Measurements from ENCODE around the gene CBLIF. TPM values are rescaled to one million over a fixed set of nuclear protein-coding genes. Genes with fewer than 3 reads are reported as not detected.

Gene CBLIF
- total RNA-seq, 3 donors from 2014 or later: not detected

DNA sequence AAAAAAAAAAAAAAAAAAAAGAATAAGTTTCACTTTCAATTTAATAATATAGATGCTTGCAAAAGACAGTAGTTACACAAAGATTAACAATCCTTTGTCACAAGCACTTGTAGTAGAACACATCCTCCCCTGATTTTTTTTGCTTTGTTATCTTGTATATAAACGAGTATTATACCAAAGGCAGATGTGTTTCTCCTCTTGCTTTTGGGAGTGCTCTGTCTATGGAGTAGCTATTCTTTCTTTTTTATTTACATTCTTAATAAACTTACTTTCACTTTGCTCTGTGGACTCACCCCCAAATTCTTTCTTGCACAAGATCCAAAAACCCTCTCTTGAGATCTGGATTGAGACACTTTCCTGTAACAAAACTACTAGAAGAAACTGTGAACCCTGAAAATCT is 31.3 kb downstream of the CBLIF start:
- H3K4me1 ChIP-seq: no peaks in the 10 kb centered on the region
- intact Hi-C loops (cut with DNase I; ENCODE audit: low total_unique reads): no loop called here
- H3K27me3 ChIP-seq: no peaks in the 10 kb centered on the region
- no peaks in the 10 kb centered on the region for H3K36me3 ChIP-seq
- no peak for TF ChIP-seq POLR2A (IDR thresholded peaks at IDR 0.05)
- no peak for TF ChIP-seq POLR2AphosphoS5 (IDR thresholded peaks at IDR 0.05)
- TF ChIP-seq CTCF (IDR thresholded peaks at IDR 0.05): no peak
- no peak overlapping the region for H3K4me3 ChIP-seq
- no peaks in the 10 kb centered on the region for H3K9me3 ChIP-seq
- no peak for DNase-seq (ENCODE audit: low spot score in 2 of 2)
- H3K27ac ChIP-seq: no peak overlapping the region

DNA sequence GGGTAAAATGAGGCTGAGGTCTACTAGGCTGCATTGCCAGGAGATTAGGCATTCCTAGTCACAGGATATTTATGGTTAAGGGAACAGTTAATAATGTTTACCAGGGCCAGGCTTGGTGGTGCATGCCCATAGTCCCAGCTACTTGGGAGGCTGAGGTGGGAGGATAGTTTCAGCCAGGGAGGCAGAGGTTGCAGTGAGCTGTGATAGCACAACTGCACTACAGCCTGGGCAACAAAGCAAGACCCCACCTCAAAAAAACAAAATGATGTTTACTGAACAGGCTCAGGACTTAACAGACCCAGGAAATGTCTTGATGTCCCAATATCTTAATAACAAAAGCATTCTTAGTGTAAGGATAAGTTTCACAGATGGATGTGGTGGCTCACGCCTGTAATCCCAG is 31.9 kb downstream of the CBLIF start:
- Histone ChIP-seq H3K4me3 (no peak overlapping the region), H3K27me3 (no peaks in the 10 kb centered on the region), H3K9me3 (no peaks in the 10 kb centered on the region), H3K4me1 (no peaks in the 10 kb centered on the region), H3K36me3 (no peaks in the 10 kb centered on the region), H3K27ac (no peak overlapping the region)
- DNase-seq (ENCODE audit: low spot score in 2 of 2): no peak
- intact Hi-C loops (cut with DNase I; ENCODE audit: low total_unique reads): no loop called here
- TF ChIP-seq POLR2AphosphoS5 (IDR thresholded peaks at IDR 0.05): no peak

DNA sequence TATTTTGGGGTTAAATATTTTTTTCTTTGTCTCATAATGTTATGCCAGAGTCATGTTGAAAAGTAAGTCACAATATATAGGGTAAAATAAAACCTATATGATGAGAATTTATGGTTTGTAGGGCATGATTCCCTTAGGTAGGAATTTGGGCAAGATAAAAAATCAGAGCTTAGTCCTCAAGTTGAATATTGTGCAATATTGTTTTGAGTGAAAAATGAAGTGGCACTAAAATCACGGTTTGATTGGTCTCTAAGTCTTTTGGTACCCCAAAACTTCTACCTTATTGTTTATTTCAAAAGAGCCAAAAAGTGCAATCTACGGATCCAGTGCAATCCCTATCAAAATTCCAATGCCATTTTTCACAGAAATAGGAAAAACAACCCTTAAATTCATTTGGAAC is 33.1 kb downstream of the CBLIF start:
- no peak for TF ChIP-seq CTCF (IDR thresholded peaks at IDR 0.05)
- no peak for TF ChIP-seq POLR2A (IDR thresholded peaks at IDR 0.05)
- no peak for TF ChIP-seq POLR2AphosphoS5 (IDR thresholded peaks at IDR 0.05)
- DNase-seq (ENCODE audit: low spot score in 2 of 2): no peak
- H3K4me3 ChIP-seq: no peak overlapping the region
- intact Hi-C loops (cut with DNase I; ENCODE audit: low total_unique reads): no loop called here
- H3K9me3 ChIP-seq: no peaks in the 10 kb centered on the region
- no peaks in the 10 kb centered on the region for H3K4me1 ChIP-seq
- H3K36me3 ChIP-seq: no peaks in the 10 kb centered on the region
- H3K27ac ChIP-seq: no peak overlapping the region
- no peaks in the 10 kb centered on the region for H3K27me3 ChIP-seq

- H3K4me3 ChIP-seq: peak overlapping the region; percentile 68 to 95 (median 92)
- intact Hi-C loops (cut with DNase I; ENCODE audit: low total_unique reads): no loop called here
- H3K9me3 ChIP-seq: no peaks in the 10 kb centered on the region
- TF ChIP-seq CTCF (IDR thresholded peaks at IDR 0.05) (no peak), POLR2AphosphoS5 (IDR thresholded peaks at IDR 0.05) (no peak), POLR2A (IDR thresholded peaks at IDR 0.05) (no peak)
- no peaks in the 10 kb centered on the region for H3K4me1 ChIP-seq
- no peaks in the 10 kb centered on the region for H3K36me3 ChIP-seq
- no peak for DNase-seq (ENCODE audit: low spot score in 2 of 2)
- no peaks in the 10 kb centered on the region for H3K27me3 ChIP-seq
- H3K27ac ChIP-seq: peak overlapping the region; percentile 80 to 89
These were observed 34.4 kb downstream of the CBLIF start for GRCh38 chr11:59810911-59811259.

DNA sequence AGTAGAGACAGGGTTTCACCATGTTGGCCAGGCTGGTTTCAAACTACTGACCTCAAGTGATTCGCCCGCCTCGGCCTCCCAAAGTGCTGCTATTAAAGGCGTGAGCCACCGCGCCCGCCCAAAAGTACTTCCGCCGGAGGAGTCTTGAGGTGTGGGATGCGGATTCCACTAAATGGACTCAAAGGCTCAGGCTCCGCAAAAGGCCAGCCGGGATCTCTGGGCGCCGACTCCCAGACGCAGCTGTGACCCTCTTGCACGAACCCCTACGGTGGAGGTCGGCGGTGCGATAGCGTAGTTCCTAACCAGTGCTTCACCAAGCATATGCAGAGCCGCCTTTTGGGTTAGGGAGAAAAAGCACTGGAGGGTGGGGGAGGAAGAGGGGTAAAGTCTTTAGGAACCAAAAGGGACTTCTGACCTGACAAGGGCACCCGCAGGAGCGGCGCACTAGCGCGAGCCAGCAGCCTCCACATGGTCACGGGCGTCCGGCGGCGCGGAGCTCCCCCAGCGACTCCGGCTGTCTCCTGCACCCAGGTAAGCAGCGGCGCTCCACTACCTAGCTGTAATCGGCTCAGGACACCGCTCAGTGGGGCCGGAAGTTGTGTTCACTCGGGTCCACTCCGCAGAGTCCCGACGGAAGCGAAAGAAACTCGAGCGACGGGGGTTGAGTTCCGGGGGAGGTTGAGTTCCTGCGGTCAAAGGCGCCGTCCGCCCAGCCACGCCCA is 34.9 kb downstream of the CBLIF start, which contains the start of gene MRPL16:
TSS of gene MRPL16 (minus strand) at position 590 of the 722 bp plus-strand sequence. CDS start at position 470, 120 bp downstream.
- H3K27ac ChIP-seq: peak within 1 kb of the TSS; percentile 80 to 89
- intact Hi-C loops (cut with DNase I; ENCODE audit: low total_unique reads): no loop called here
- no peaks in the 10 kb centered on the region for H3K9me3 ChIP-seq
- H3K4me3 ChIP-seq: peak within 1 kb of the TSS; percentile 68 to 95 (median 92)
- no peaks in the 10 kb centered on the region for H3K36me3 ChIP-seq
- no peaks in the 10 kb centered on the region for H3K4me1 ChIP-seq
- no peaks in the 10 kb centered on the region for H3K27me3 ChIP-seq
- DNase-seq (ENCODE audit: low spot score in 2 of 2): peak; percentile 85 to 91
- TF ChIP-seq POLR2AphosphoS5 (IDR thresholded peaks at IDR 0.05) (peak; percentile 11 to 66 (median 64)), CTCF (IDR thresholded peaks at IDR 0.05) (peak in 2 of 3 donors; percentile 10 to 47), POLR2A (IDR thresholded peaks at IDR 0.05) (no peak)

Measured in breast epithelium (tissue), 4 donors.